Measurements from ENCODE around the gene TNFRSF6B. TPM values are rescaled to one million over a fixed set of nuclear protein-coding genes. Genes with fewer than 3 reads are reported as not detected.

TNFRSF6B gene
- total RNA-seq, 1 donor from 2014 or later: 0.27 TPM

DNA sequence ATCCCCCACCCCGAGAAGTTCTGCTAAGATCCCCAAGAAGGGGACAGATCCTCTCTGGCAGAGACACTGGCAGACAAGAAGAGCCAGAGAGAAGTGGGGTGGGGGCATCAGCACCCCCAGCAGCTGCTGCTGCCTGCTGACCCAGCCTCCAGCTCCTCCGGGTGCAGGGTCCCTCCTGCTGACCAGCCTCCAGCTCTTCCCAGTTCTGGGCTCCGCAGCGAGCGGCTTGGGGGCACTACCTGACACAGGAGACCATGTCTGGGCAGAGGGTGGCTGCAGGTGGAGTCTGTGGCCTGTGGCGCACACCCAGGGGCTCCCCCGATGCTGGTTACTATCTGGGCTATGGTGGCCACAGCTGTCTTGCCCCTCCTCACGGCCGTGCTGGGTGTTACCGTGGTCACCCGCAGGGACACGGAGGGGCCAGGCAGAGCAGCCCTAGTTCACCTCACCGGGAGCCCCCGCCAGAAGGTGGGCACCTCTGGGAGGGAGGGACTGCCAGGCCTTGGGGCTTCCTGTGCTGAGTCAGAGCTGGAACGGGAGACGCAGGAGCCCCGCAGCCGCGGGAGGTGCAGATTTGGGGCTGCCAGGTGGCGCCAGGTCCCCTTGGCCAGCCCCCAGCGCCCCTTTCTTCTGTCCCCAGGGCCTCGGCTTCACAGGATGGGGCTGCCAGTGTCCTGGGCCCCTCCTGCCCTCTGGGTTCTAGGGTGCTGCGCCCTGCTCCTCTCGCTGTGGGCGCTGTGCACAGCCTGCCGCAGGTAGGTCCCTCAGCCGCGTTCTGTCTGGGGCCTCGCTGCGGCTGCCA lies 40.6 kb downstream of the TNFRSF6B start:
- Histone ChIP-seq H3K4me1 (peaks cover 43% of the 10 kb centered on the region), H3K27ac (replicated peaks) (no peak overlapping the region)

DNA sequence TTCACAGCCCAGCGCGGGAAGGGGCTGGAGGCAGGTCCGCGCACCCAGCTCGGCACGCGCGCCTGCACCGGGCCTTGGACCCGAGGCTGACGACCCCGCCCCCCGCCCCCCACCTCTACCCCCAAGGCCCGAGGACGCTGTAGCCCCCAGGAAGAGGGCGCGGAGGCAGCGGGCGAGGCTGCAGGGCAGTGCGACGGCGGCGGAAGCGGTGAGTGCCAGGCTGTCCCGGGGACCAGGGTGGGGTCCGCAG lies 41.2 kb downstream of the TNFRSF6B start:
- H3K4me1 ChIP-seq: peaks cover 48% of the 10 kb centered on the region
- H3K9me3 ChIP-seq (replicated peaks): no peaks in the 10 kb centered on the region
- H3K27ac ChIP-seq (replicated peaks): no peak overlapping the region
- no peaks in the 10 kb centered on the region for H3K27me3 ChIP-seq (ENCODE audit: low read depth)
- TF ChIP-seq, protein P1, sequence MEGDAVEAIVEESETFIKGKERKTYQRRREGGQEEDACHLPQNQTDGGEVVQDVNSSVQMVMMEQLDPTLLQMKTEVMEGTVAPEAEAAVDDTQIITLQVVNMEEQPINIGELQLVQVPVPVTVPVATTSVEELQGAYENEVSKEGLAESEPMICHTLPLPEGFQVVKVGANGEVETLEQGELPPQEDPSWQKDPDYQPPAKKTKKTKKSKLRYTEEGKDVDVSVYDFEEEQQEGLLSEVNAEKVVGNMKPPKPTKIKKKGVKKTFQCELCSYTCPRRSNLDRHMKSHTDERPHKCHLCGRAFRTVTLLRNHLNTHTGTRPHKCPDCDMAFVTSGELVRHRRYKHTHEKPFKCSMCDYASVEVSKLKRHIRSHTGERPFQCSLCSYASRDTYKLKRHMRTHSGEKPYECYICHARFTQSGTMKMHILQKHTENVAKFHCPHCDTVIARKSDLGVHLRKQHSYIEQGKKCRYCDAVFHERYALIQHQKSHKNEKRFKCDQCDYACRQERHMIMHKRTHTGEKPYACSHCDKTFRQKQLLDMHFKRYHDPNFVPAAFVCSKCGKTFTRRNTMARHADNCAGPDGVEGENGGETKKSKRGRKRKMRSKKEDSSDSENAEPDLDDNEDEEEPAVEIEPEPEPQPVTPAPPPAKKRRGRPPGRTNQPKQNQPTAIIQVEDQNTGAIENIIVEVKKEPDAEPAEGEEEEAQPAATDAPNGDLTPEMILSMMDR (IDR thresholded peaks at IDR 0.05; ENCODE audit: borderline replicate concordance): no peak
- H3K36me3 ChIP-seq: peaks cover 42% of the 10 kb centered on the region
- peak overlapping the region; percentile 78 for H3K4me3 ChIP-seq
- intact Hi-C loops (cut with micrococcal nuclease): no loop called here
- DNase-seq: no peak

More for the DNA sequence above, 40.6 kb downstream of the TNFRSF6B start:
- H3K27me3 ChIP-seq (ENCODE audit: low read depth): no peaks in the 10 kb centered on the region
- H3K36me3 ChIP-seq: peaks cover 37% of the 10 kb centered on the region
- TF ChIP-seq, protein P1 (IDR thresholded peaks at IDR 0.05; ENCODE audit: borderline replicate concordance): no peak
- DNase-seq: no peak
- H3K4me3 ChIP-seq: peak overlapping the region; percentile 78
- intact Hi-C loops (cut with micrococcal nuclease): no loop called here
- no peaks in the 10 kb centered on the region for H3K9me3 ChIP-seq (replicated peaks)

DNA sequence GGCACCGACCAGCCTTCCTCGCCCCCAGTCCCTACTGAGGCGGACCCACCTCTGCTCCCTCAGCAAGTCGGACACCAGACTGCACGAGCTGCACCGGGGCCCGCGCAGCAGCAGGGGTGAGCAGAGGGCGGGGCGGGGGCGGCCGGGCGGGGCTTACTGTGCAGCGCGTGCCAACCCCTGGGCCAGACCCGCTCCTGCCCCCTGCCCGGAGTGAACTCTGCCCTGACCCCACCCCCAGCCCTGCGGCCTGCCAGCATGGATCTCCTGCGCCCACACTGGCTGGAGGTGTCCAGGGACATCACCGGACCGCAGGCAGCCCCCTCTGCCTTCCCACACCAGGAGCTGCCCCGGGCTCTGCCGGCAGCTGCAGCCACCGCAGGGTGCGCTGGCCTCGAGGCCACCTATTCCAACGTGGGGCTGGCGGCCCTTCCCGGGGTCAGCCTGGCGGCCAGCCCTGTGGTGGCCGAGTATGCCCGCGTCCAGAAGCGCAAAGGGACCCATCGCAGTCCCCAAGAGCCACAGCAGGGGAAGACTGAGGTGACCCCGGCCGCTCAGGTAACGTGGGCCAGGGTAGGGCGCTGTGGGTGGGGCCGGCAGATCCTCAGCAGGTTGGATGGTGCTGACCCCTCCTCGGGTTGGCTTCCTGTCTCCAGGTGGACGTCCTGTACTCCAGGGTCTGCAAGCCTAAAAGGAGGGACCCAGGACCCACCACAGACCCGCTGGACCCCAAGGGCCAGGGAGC lies 41.7 kb downstream of the TNFRSF6B start:
- H3K4me3 ChIP-seq: peak overlapping the region; percentile 78
- peak overlapping the region; percentile 98 for H3K27ac ChIP-seq (replicated peaks)
- intact Hi-C loops (cut with micrococcal nuclease): no loop called here
- H3K36me3 ChIP-seq: peaks cover 47% of the 10 kb centered on the region
- peaks cover 51% of the 10 kb centered on the region for H3K4me1 ChIP-seq
- DNase-seq: no peak
- H3K27me3 ChIP-seq (ENCODE audit: low read depth): no peaks in the 10 kb centered on the region
- TF ChIP-seq, protein P1 (IDR thresholded peaks at IDR 0.05; ENCODE audit: borderline replicate concordance): no peak
- no peaks in the 10 kb centered on the region for H3K9me3 ChIP-seq (replicated peaks)

DNA sequence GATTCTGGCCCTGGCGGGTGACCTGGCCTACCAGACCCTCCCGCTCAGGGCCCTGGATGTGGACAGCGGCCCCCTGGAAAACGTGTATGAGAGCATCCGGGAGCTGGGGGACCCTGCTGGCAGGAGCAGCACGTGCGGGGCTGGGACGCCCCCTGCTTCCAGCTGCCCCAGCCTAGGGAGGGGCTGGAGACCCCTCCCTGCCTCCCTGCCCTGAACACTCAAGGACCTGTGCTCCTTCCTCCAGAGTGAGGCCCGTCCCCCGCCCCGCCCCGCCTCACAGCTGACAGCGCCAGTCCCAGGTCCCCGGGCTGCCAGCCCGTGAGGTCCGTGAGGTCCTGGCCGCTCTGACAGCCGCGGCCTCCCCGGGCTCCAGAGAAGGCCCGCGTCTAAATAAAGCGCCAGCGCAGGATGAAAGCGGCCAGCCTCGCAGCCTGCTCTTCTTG lies 42.3 kb downstream of the TNFRSF6B start:
- peak overlapping the region; percentile 98 for H3K27ac ChIP-seq (replicated peaks)
- peaks cover 47% of the 10 kb centered on the region for H3K36me3 ChIP-seq
- peak overlapping the region; percentile 78 for H3K4me3 ChIP-seq
- no peaks in the 10 kb centered on the region for H3K9me3 ChIP-seq (replicated peaks)
- TF ChIP-seq, protein P1 (IDR thresholded peaks at IDR 0.05; ENCODE audit: borderline replicate concordance): no peak
- H3K27me3 ChIP-seq (ENCODE audit: low read depth): no peaks in the 10 kb centered on the region
- H3K4me1 ChIP-seq: peaks cover 51% of the 10 kb centered on the region
- intact Hi-C loops (cut with micrococcal nuclease): no loop called here
- DNase-seq: peak; percentile 77

DNA sequence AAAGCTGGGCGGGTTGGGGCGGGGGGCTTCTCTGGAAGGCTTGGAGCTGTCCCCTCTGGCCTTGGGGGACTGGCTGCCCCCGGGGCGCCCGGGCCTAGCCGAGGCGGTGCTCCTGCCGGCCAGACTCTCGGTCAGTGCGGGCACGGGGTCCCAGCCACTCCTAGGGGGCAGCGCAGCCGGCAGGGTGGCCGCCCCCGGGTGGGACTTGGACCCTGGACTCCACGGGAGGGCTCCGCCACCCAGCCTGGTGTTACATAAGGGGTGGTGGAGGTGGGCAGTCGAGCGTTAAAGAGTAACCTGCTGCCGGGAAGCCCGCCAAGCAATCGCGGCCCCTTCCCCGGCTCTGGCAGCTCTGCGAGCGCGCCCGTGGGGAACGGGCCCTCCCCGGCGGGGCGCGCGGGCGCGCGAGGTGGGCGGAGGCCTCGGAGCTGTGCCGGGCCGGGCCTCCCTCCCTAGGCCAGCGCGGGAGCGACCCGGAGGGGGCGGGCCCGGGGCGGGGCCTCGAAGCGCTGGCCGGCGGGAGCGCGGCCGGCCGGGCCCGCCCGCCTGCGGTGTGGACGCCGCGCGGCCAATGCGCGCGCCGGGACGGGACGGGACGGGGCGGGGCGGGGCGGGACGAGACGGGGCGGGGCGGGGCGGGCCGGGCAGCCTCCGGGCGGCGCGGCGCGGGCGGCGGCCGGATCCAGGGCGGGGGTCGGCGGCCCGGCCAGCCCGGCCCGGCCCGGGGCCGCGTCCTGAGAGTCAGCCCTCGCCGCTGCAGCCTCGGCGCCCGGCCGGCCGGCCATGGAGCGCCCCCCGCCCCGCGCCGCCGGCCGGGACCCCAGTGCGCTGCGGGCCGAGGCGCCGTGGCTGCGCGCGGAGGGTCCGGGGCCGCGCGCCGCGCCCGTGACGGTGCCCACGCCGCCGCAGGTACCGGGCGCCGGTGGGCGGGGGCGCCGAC lies 42.9 kb downstream of the TNFRSF6B start, which contains the start of gene SLC2A4RG:
SLC2A4RG (plus strand) TSS at position 647 of the 940 bp plus-strand sequence; CDS start at position 784, 137 bp downstream.
- peaks cover 51% of the 10 kb centered on the region for H3K4me1 ChIP-seq

More for the DNA sequence above, 42.9 kb downstream of the TNFRSF6B start, which contains the start of gene SLC2A4RG:
- peak; percentile 84 for DNase-seq
- Histone ChIP-seq H3K4me3 (peak within 1 kb of the TSS; percentile 81), H3K9me3 (replicated peaks) (no peaks in the 10 kb centered on the region), H3K27me3 (ENCODE audit: low read depth) (no peaks in the 10 kb centered on the region), H3K36me3 (peaks cover 45% of the 10 kb centered on the region), H3K27ac (replicated peaks) (peak within 1 kb of the TSS; percentile 98)
- TF ChIP-seq, protein P1 (IDR thresholded peaks at IDR 0.05; ENCODE audit: borderline replicate concordance): no peak
- intact Hi-C loops (cut with micrococcal nuclease): no loop called here
